ENCODE measurements around the gene ZFP36L1.

Gene ZFP36L1

GRCh38 chr14:68786491-68787091, 6.3 kb downstream of the ZFP36L1 start:
- in situ Hi-C loops (cut with MboI; ENCODE audit: low sequenced_read_pairs): no loop called here

GRCh38 chr14:68785534-68786490, 7.1 kb downstream of the ZFP36L1 start:
- in situ Hi-C loops (cut with MboI; ENCODE audit: low sequenced_read_pairs): no loop called here

GRCh38 chr14:68784978-68785533, 7.8 kb downstream of the ZFP36L1 start:
- in situ Hi-C loops (cut with MboI; ENCODE audit: low sequenced_read_pairs): no loop called here

GRCh38 chr14:68784226-68784910, 8.5 kb downstream of the ZFP36L1 start:
- in situ Hi-C loops (cut with MboI; ENCODE audit: low sequenced_read_pairs): no loop called here

- in situ Hi-C loops (cut with MboI; ENCODE audit: low sequenced_read_pairs): no loop called here
Measured at GRCh38 chr14:68783408-68784225, 9.2 kb downstream of the ZFP36L1 start.

GRCh38 chr14:68782091-68782981, 10.5 kb downstream of the ZFP36L1 start:
- in situ Hi-C loops (cut with MboI; ENCODE audit: low sequenced_read_pairs): no loop called here

- in situ Hi-C loops (cut with MboI; ENCODE audit: low sequenced_read_pairs): no loop called here
Measured at GRCh38 chr14:68781161-68782021, 11.5 kb downstream of the ZFP36L1 start.

GRCh38 chr14:68780358-68781160, 12.3 kb downstream of the ZFP36L1 start:
- in situ Hi-C loops (cut with MboI; ENCODE audit: low sequenced_read_pairs): no loop called here

GRCh38 chr14:68779761-68780323, 13.0 kb downstream of the ZFP36L1 start:
- in situ Hi-C loops (cut with MboI; ENCODE audit: low sequenced_read_pairs): no loop called here

GRCh38 chr14:68777644-68778043, 15.2 kb downstream of the ZFP36L1 start:
- in situ Hi-C loops (cut with MboI; ENCODE audit: low sequenced_read_pairs): no loop called here

GRCh38 chr14:68775614-68776126, 17.2 kb downstream of the ZFP36L1 start:
- in situ Hi-C loops (cut with MboI; ENCODE audit: low sequenced_read_pairs): no loop called here

- in situ Hi-C loops (cut with MboI; ENCODE audit: low sequenced_read_pairs): no loop called here
Measured at GRCh38 chr14:68774771-68775613, 17.9 kb downstream of the ZFP36L1 start.

GRCh38 chr14:68772761-68773381, 20.0 kb downstream of the ZFP36L1 start:
- in situ Hi-C loops (cut with MboI; ENCODE audit: low sequenced_read_pairs): no loop called here

GRCh38 chr14:68771631-68772030, 21.2 kb downstream of the ZFP36L1 start:
- in situ Hi-C loops (cut with MboI; ENCODE audit: low sequenced_read_pairs): no loop called here

GRCh38 chr14:68770553-68771286, 22.1 kb downstream of the ZFP36L1 start:
- in situ Hi-C loops (cut with MboI; ENCODE audit: low sequenced_read_pairs): no loop called here
